ENCODE results near the gene FEM1B. TPM values are rescaled to one million over a fixed set of nuclear protein-coding genes. Genes with fewer than 3 reads are reported as not detected.

Gene FEM1B
- total RNA-seq, 1 experiment from 2014 or later: 22.1 TPM

- Histone ChIP-seq H3F3A (ENCODE audit: low read length, unreplicated experiment) (no peaks in the 10 kb centered on the region), H3K4me2 (ENCODE audit: low read length) (peak overlapping the region; percentile 84), H2AFZ (ENCODE audit: low read length) (peak overlapping the region; percentile 96), H3K27ac (ENCODE audit: low read length) (no peak overlapping the region), H3K9me3 (ENCODE audit: low read length) (no peaks in the 10 kb centered on the region), H4K20me1 (ENCODE audit: low read length) (no peaks in the 10 kb centered on the region), H3K4me3 (ENCODE audit: low read length) (peak overlapping the region; percentile 57), H3K4me1 (ENCODE audit: insufficient read depth, low read length) (peaks cover 9% of the 10 kb centered on the region; the same call in 1 of the 2 replicates), H3K9me2 (replicated peaks; ENCODE audit: low read length) (no peaks in the 10 kb centered on the region), H3K36me3 (ENCODE audit: low read depth, low read length) (no peaks in the 10 kb centered on the region), H3K27me3 (ENCODE audit: low read length) (no peaks in the 10 kb centered on the region), H3K9ac (ENCODE audit: low read length) (peak overlapping the region; percentile 41; the same call in 1 of the 2 replicates), H3K79me2 (ENCODE audit: low read length) (no peaks in the 10 kb centered on the region)
- ATAC-seq: peak; percentile 83
- POLR2A ChIA-PET (ENCODE audit: unreplicated experiment): no interaction called here
- intact Hi-C loops (cut with micrococcal nuclease): no loop called here
- TSS peak; percentile 55 for BruUV-seq (replicated peaks)
- CTCF ChIA-PET: interaction anchor here (0.6 kb wide), 1 partner anchor 26 kb away, joined by 5 read pairs; no protein-coding TSS in a partner anchor
- TF ChIP-seq EZH2phosphoT487 (IDR thresholded peaks at IDR 0.05; ENCODE audit: borderline replicate concordance, low read length) (0 out of 2 replicates have a peak, but pooled peaks have one; percentile 35), EZH2 (IDR thresholded peaks at IDR 0.05; ENCODE audit: low read length, unreplicated experiment) (no peak), CTCF (conservative IDR thresholded peaks at IDR 0.05; ENCODE audit: low read depth, low read length) (no peak)
- peak; percentile 81 for DNase-seq
Observed at GRCh38 chr15:68256675-68257450, 20.7 kb upstream of the FEM1B start.

DNA sequence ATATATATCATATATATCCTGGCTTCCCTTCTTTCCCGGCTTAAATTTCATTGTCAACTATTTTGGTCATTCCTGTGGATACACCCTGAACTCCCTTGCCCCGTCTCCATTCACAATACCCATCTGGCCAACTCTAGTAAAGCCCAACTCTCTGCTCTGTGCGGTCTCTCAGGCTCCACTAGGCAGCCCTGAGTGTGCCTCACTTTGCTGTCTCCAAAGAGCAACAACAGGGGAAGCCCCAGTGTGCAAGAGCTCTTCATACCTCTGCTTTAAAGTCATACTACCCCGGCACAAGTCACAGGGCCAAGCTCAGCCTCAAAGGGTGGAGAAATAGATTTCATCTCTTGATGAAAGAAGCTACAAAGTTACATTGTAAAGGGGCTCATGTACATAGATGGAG is 18.9 kb upstream of the FEM1B start:
- Histone ChIP-seq H3K9me3 (ENCODE audit: low read length) (no peaks in the 10 kb centered on the region), H3K4me1 (ENCODE audit: insufficient read depth, low read length) (peaks cover 9% of the 10 kb centered on the region; the same call in 1 of the 2 replicates), H3K27me3 (ENCODE audit: low read length) (no peaks in the 10 kb centered on the region), H2AFZ (ENCODE audit: low read length) (no peak overlapping the region), H3K79me2 (ENCODE audit: low read length) (no peaks in the 10 kb centered on the region), H3F3A (ENCODE audit: low read length, unreplicated experiment) (no peaks in the 10 kb centered on the region), H3K36me3 (ENCODE audit: low read depth, low read length) (no peaks in the 10 kb centered on the region), H3K4me2 (ENCODE audit: low read length) (no peak overlapping the region), H3K27ac (ENCODE audit: low read length) (no peak overlapping the region), H4K20me1 (ENCODE audit: low read length) (no peaks in the 10 kb centered on the region), H3K9me2 (replicated peaks; ENCODE audit: low read length) (no peaks in the 10 kb centered on the region), H3K4me3 (ENCODE audit: low read length) (no peak overlapping the region), H3K9ac (ENCODE audit: low read length) (no peak overlapping the region)
- ChIA-PET CTCF (no interaction called here), POLR2A (ENCODE audit: unreplicated experiment) (no interaction called here)
- no TSS peak for BruUV-seq (replicated peaks)
- intact Hi-C loops (cut with micrococcal nuclease): no loop called here
- no peak for ATAC-seq
- DNase-seq: no peak
- TF ChIP-seq EZH2phosphoT487 (IDR thresholded peaks at IDR 0.05; ENCODE audit: borderline replicate concordance, low read length): no peak
- TF ChIP-seq CTCF (conservative IDR thresholded peaks at IDR 0.05; ENCODE audit: low read depth, low read length): no peak
- no peak for TF ChIP-seq EZH2 (IDR thresholded peaks at IDR 0.05; ENCODE audit: low read length, unreplicated experiment)

DNA sequence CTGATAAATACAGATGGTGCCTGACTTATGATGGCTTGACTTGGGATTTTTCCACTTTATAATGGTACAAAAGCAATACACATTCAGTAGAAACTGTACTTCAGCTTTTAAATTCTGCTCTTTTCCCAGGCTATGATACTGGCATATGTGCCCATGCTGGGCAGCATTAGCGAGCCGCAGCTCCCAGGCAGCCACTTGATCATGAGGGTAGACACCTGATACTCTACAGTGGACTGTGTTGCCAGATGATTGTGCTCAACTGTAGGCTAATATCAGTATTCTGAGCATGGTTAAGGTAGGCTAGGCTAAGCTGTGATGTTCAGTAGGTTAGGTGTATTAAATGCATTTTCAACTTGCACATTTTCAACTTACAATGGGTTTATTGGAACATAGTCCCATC is 17.7 kb upstream of the FEM1B start:
- ATAC-seq (no peak), DNase-seq (no peak)
- peaks cover 9% of the 10 kb centered on the region; the same call in 1 of the 2 replicates for H3K4me1 ChIP-seq (ENCODE audit: insufficient read depth, low read length)
- H4K20me1 ChIP-seq (ENCODE audit: low read length): no peaks in the 10 kb centered on the region
- ChIA-PET CTCF (no interaction called here), POLR2A (ENCODE audit: unreplicated experiment) (no interaction called here)
- H3K4me3 ChIP-seq (ENCODE audit: low read length): no peak overlapping the region
- no peak overlapping the region for H3K4me2 ChIP-seq (ENCODE audit: low read length)
- no TSS peak for BruUV-seq (replicated peaks)
- no peaks in the 10 kb centered on the region for H3K27me3 ChIP-seq (ENCODE audit: low read length)
- no peak overlapping the region for H2AFZ ChIP-seq (ENCODE audit: low read length)
- H3K79me2 ChIP-seq (ENCODE audit: low read length): no peaks in the 10 kb centered on the region
- H3K9ac ChIP-seq (ENCODE audit: low read length): no peak overlapping the region
- no peaks in the 10 kb centered on the region for H3K36me3 ChIP-seq (ENCODE audit: low read depth, low read length)
- H3K9me2 ChIP-seq (replicated peaks; ENCODE audit: low read length): no peaks in the 10 kb centered on the region
- H3K9me3 ChIP-seq (ENCODE audit: low read length): no peaks in the 10 kb centered on the region
- intact Hi-C loops (cut with micrococcal nuclease): no loop called here
- no peaks in the 10 kb centered on the region for H3F3A ChIP-seq (ENCODE audit: low read length, unreplicated experiment)
- TF ChIP-seq CTCF (conservative IDR thresholded peaks at IDR 0.05; ENCODE audit: low read depth, low read length) (no peak), EZH2phosphoT487 (IDR thresholded peaks at IDR 0.05; ENCODE audit: borderline replicate concordance, low read length) (no peak), EZH2 (IDR thresholded peaks at IDR 0.05; ENCODE audit: low read length, unreplicated experiment) (no peak)
- H3K27ac ChIP-seq (ENCODE audit: low read length): no peak overlapping the region

Measured in PC-3 (cell line).